Progenitor cell of endocrine pancreas (in vitro differentiated cells): ENCODE data around the gene CTXND1. TPM values are rescaled to one million over a fixed set of nuclear protein-coding genes. Genes with fewer than 3 reads are reported as not detected.

Source experiments
- DNase-seq: peaks from one replicate; pipeline ENCODE4 v3.0.0; 2021; ENCODE audit warnings: low spot score; ENCODE audit not compliant: unreplicated experiment
- H3K27ac Mint-ChIP-seq: 2 replicates; pipeline ENCODE4 v1.8.0; 2021; ENCODE audit warnings: mild to moderate bottlenecking, moderate library complexity, mixed read lengths
- H3K27me3 Mint-ChIP-seq: 2 replicates; pipeline ENCODE4 v1.8.0; 2021; ENCODE audit warnings: mixed read lengths
- H3K36me3 Mint-ChIP-seq: 2 replicates; pipeline ENCODE4 v1.8.0; 2022; ENCODE audit warnings: mixed read lengths; ENCODE audit not compliant: insufficient read depth
- H3K4me1 Mint-ChIP-seq: 2 replicates; pipeline ENCODE4 v1.8.0; 2021; ENCODE audit warnings: low read depth, mixed read lengths
- H3K4me3 Mint-ChIP-seq: 2 replicates; pipeline ENCODE4 v1.8.0; 2021; ENCODE audit warnings: low read depth, mild to moderate bottlenecking, moderate library complexity, mixed read lengths
- H3K9me3 Mint-ChIP-seq: 2 replicates; pipeline ENCODE4 v1.8.0; 2021; ENCODE audit warnings: low read depth, mixed read lengths
- total RNA-seq: library from RNA; stranded (reverse); gene quantifications from 2 replicates; pipeline ENCODE4 v1.2.1, GENCODE V29; 2021
- TF ChIP-seq, protein P1 (sequence below): fragments of 200-600 bp; sonication (generic); IDR thresholded peaks from one replicate; pipeline ENCODE4 v1.5.0; 2021; ENCODE audit warnings: antibody characterized with exemption, mild to moderate bottlenecking; ENCODE audit not compliant: unreplicated experiment

The CTXND1 gene
- total RNA-seq, 1 donor from 2014 or later, result 1.1 TPM

DNA sequence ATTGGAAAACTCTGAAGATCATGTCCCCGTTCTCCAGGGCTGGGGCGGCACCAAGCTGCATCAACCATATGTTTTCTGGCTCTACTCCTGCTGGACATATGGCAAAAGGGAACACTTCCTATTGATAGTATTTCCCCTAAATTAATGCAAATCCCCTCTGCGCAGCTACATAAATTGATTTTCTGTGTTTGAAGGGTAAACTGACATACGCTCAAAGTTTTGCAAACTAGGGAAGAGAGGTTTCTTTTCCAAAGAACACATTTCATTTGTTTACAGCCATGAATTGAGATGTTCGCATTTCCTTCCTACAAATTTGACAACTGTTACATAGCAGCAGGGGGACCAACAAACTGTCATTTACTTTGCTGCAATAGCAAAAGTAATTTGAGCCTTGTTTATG, 35.9 kb downstream of the CTXND1 start:
- H3K36me3 Mint-ChIP-seq, result no peaks in the 10 kb centered on the region
- no peaks in the 10 kb centered on the region for H3K4me1 Mint-ChIP-seq
- H3K27me3 Mint-ChIP-seq, result peaks cover 8% of the 10 kb centered on the region
- H3K4me3 Mint-ChIP-seq, result no peak overlapping the region
- H3K27ac Mint-ChIP-seq, result no peak overlapping the region
- no peak for DNase-seq
- TF ChIP-seq, protein P1, sequence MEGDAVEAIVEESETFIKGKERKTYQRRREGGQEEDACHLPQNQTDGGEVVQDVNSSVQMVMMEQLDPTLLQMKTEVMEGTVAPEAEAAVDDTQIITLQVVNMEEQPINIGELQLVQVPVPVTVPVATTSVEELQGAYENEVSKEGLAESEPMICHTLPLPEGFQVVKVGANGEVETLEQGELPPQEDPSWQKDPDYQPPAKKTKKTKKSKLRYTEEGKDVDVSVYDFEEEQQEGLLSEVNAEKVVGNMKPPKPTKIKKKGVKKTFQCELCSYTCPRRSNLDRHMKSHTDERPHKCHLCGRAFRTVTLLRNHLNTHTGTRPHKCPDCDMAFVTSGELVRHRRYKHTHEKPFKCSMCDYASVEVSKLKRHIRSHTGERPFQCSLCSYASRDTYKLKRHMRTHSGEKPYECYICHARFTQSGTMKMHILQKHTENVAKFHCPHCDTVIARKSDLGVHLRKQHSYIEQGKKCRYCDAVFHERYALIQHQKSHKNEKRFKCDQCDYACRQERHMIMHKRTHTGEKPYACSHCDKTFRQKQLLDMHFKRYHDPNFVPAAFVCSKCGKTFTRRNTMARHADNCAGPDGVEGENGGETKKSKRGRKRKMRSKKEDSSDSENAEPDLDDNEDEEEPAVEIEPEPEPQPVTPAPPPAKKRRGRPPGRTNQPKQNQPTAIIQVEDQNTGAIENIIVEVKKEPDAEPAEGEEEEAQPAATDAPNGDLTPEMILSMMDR, result no peak
- H3K9me3 Mint-ChIP-seq, result peaks cover 9% of the 10 kb centered on the region

DNA sequence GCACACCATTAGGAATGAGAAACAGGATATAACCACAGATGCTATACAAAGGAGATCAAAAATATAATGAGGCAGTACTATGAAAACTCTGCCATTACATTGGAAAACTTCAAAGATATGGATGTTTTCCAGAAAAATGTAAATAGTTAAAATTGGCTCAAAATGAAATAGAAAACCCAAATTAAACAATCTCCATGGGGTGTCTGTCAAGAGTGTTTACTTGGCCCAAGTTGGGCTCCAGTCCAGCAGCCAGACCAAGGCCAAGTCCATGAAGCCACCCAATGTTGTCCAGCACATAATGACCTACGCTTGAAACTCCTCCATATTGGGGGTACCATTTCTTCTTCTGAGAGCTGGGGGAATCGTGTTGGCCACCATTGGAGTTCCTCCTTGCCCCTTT, 37.1 kb downstream of the CTXND1 start:
- Mint-ChIP-seq H3K4me1 (no peaks in the 10 kb centered on the region), H3K36me3 (no peaks in the 10 kb centered on the region), H3K27ac (no peak overlapping the region), H3K27me3 (peaks cover 8% of the 10 kb centered on the region), H3K4me3 (no peak overlapping the region), H3K9me3 (peaks cover 9% of the 10 kb centered on the region)
- no peak for DNase-seq
- TF ChIP-seq, protein P1, result no peak

DNA sequence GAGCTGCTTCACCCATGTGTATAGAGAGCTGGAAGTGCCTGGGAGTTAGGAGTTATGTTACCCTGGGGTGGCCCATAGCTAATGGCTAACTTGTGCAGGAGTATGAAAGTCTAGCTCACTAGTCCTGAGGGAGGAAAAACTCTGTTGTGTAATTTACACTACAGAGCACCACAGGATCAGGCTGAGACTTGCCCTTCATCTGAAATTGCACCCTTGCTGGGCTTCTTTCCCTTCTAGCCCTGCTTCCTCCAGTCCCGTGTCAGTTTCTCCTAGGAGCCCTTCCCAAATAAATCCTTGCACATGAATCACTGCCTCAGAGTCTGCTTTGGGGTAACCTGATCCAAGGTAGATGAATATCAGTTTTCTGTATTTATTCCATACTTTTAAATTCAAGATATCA, 40.0 kb downstream of the CTXND1 start:
- Mint-ChIP-seq H3K27ac (no peak overlapping the region), H3K36me3 (no peaks in the 10 kb centered on the region), H3K27me3 (peaks cover 8% of the 10 kb centered on the region), H3K4me1 (no peaks in the 10 kb centered on the region), H3K4me3 (no peak overlapping the region), H3K9me3 (peaks cover 9% of the 10 kb centered on the region)
- DNase-seq, result no peak
- TF ChIP-seq, protein P1, result no peak

DNA sequence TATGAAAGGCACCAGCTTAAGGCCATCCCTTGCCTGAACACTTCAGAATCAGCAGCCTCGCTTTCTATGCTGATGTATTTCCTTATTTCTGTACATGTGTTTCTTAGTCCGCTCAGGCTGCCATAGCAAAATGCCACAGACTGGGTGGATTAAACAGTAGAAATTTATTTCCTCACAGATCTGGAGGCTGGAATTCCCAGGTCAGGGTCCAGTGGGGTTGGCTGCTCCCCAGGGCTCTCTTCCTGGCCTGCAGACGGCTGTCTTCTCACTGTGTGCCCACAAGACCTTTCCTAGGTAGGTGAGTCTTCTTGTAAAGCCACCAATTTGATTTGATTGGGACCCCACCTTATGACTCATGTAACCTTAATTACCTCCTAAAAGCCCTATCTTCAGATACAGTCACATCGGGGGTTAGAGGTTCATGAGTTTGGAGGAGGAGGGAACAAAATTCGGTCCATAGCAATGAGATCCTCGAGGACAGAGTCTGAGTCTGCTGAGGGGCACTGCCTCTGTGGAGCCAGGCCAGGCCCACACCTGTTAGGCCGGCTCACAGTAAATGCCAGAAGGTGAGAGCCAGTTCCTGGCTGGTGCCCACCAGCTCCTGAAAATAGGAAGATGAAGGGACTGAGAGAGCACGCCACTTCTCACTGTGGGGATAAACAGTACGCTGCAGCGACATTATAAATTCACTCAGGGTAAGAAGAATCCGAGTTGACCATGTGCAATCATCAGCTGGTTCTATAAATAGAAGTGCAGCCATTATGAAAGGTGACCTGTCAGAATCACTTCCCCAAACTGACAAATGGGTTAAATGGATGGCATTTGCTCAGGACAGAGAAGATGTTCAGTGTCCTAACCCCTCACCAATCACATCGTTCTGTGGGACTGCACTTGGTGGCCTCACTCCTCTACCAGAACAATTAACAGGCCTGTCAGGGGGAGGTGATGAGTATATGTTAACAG, 41.1 kb downstream of the CTXND1 start:
- H3K27me3 Mint-ChIP-seq, result peaks cover 8% of the 10 kb centered on the region
- H3K4me1 Mint-ChIP-seq, result no peaks in the 10 kb centered on the region
- no peak overlapping the region for H3K27ac Mint-ChIP-seq
- H3K36me3 Mint-ChIP-seq, result no peaks in the 10 kb centered on the region
- no peak for DNase-seq
- TF ChIP-seq, protein P1, result no peak
- H3K4me3 Mint-ChIP-seq, result no peak overlapping the region
- peaks cover 9% of the 10 kb centered on the region for H3K9me3 Mint-ChIP-seq

DNA sequence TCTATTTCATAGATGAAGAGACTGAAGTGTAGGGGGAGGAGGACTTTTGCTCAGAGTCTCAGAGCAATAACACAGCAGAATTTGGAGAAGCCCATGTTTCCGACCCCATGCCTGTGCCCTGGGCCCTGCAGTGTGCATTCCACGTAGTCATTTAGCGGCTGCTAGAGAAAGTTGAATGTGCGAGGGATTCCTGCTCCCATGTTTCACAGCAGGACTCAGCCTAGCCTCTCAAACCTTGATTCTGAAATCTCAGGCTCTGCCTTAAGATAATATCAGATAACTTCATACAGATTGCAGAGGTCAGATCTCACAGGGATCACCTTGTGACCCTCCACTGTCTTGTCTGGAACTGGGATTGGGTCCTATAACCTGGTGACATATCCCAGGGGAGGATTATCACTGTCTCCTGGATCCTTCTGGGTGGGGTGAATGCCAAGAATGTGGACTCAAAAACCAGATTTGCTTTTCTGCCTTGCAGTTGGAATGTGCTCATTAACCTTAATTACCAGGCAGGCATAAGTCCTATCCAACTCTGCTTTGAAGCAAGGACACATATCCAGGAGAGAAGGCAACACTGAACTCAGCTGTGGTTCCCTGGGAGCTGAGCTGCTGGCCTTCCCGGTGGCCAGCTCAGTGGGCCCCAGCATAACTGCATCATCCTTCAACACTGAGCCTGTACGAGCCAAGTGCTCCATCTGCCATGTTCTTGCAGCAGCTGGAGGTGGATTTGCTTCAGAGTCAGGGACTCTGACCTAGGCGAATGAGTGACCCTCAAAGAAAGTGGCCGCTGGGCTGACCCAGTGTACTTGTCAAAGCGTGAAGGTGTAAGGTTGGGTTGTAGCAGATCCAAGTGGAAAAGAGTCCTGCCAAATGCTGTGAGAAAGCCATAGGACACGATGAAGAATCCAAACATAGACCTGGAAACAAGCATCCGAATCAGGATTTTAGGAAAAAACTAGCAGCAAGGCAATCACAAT, 43.0 kb downstream of the CTXND1 start:
- DNase-seq, result no peak
- Mint-ChIP-seq H3K27me3 (peaks cover 8% of the 10 kb centered on the region), H3K4me3 (no peak overlapping the region), H3K36me3 (no peaks in the 10 kb centered on the region), H3K4me1 (no peaks in the 10 kb centered on the region), H3K27ac (no peak overlapping the region), H3K9me3 (peaks cover 9% of the 10 kb centered on the region)
- TF ChIP-seq, protein P1, result no peak
